Transverse colon (tissue), 4 donors: ENCODE data around the gene DUSP12.

ENCODE experiments used
- CTCF ChIP-seq, 5 experiments: fragments of 200-600 bp in 3 of 5; fragments of 450-650 bp in 2 of 5; sonication (generic) in 3 of 5; IDR thresholded peaks; 1 replicate in 2 of 5; 2 replicates in 3 of 5; pipeline ENCODE4 v1.5.1; 2016 to 2017; ENCODE audit warnings: antibody characterized with exemption in 5 of 5, inconsistent platforms in 3 of 5, mild to moderate bottlenecking in 2 of 5, moderate library complexity in 1 of 5
- EP300 ChIP-seq: sonication (generic); formaldehyde crosslinking; IDR thresholded peaks from one replicate; pipeline ENCODE4 v1.6.1; 2017; ENCODE audit warnings: antibody characterized with exemption, low read depth
- POLR2A ChIP-seq: fragments of 450-650 bp; IDR thresholded peaks from one replicate; pipeline ENCODE4 v1.6.1; 2016; ENCODE audit warnings: antibody characterized with exemption, mild to moderate bottlenecking, moderate library complexity
- POLR2AphosphoS5 ChIP-seq, 3 donors: sonication (generic); formaldehyde crosslinking; IDR thresholded peaks; one replicate each; pipeline ENCODE4 v1.6.1; 2016; ENCODE audit warnings: antibody characterized with exemption in 3 of 3

GRCh38 chr1:161730050-161730564 is 19.5 kb upstream of the DUSP12 start:
- TF ChIP-seq CTCF (IDR thresholded peaks at IDR 0.05): no peak
- TF ChIP-seq POLR2A: no peak
- no peak for TF ChIP-seq POLR2AphosphoS5 (IDR thresholded peaks at IDR 0.05)
- no peak for TF ChIP-seq EP300
